Endometrial microvascular endothelial cells (primary cell): ENCODE results near the gene L3MBTL2. TPM values are rescaled to one million over a fixed set of nuclear protein-coding genes. Genes with fewer than 3 reads are reported as not detected.
"Not testable (repeated sequence)": the region's sequence is repeated elsewhere in the genome, so short reads cannot be mapped to it uniquely, and the experiment has no call there.

Source experiments
- in situ Hi-C: cut with HindIII; loops from 2 replicates; pipeline ENCODE4 v1.10.0; 2017; ENCODE audit warnings: low sequenced_read_pairs, low pct_unique_long_range_greater_than_20kb; ENCODE audit errors: inconsistent ontology term
- total RNA-seq: library from RNA; depleted of rRNA; stranded (reverse); fragments of >200 nt; gene quantifications from one replicate; pipeline ENCODE4 v1.2.3, GENCODE V29; 2015; ENCODE audit errors: inconsistent ontology term

The L3MBTL2 gene
- total RNA-seq: 46.8 TPM

DNA sequence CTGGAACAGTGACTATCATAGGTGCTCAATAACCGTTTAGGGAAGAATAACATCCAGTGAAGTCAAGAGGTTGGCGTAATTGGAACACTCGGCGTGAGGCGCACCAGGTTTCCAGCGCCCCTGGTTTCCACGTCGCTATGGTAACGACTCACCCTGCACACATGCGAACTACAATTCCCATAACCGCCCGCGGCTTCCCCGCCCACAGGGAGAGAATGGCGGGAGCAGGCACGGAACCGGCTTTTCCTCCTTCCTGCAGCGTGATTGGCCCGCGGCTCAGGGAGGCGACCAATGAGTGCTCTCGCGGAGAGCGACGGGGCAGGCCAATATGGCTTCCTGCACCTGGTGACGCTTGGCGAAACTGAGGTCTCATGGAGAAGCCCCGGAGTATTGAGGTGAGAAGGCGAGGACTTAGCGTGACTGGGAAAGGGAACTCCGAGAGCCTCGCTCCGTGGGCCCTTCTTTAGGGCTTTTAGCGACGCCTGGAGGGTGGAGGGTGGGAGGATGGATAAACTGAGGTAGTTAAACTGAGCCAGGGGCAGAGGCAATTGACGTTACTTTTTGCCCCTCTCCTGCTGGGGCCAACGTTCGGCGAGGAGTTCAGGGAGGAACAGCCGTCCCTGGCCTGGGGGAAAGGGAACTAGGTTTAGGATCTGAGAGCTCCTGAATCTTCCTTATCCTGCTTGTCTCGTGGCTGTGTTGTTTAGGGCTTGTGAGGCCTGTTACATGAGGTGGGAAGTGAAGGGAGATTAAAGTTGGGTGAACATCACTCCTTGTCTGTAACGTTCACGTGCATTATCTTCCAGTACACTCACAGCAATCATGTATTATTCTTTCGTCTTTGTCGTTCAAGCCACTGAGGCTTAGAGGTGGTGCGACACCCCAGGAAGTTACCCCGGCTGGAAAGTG lies at the start of gene L3MBTL2:
TSS of gene L3MBTL2 (plus strand) at position 321 of the 909 bp plus-strand sequence. CDS start at position 372, 51 bp downstream.
- in situ Hi-C loops: no loop called here

DNA sequence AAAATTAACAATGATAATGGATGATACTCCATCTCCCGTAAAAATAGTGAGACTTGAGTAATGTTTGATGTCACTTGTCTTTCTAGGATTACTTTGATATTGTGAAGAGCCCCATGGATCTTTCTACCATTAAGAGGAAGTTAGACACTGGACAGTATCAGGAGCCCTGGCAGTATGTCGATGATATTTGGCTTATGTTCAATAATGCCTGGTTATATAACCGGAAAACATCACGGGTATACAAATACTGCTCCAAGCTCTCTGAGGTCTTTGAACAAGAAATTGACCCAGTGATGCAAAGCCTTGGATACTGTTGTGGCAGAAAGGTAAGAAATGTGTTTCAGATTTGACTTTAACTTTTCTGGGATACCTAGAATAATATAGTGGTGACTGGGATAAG lies 48.0 kb upstream of the L3MBTL2 start:
- in situ Hi-C loops: loop anchor here (10.0 kb wide), 1 partner anchor 192 kb away; no protein-coding TSS in a partner anchor

DNA sequence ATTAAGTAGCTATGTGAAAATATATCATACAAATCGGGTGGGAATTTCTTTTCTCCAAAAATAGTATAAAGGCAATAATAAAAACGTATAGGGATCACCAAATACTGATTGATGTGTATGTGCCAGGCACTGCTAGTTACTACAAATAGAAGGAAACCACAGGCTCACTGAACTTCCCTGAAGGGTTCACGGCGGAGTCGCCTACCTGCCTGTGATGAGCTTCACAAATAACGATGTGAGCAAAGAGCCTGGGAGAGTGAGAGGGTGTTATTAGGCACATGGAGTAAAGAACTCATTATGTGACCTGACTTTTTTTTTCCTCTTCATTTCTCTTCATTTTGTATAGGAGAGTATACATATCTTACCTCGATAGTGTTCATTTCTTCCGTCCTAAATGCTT lies 36.0 kb upstream of the L3MBTL2 start:
- in situ Hi-C loops: no loop called here

DNA sequence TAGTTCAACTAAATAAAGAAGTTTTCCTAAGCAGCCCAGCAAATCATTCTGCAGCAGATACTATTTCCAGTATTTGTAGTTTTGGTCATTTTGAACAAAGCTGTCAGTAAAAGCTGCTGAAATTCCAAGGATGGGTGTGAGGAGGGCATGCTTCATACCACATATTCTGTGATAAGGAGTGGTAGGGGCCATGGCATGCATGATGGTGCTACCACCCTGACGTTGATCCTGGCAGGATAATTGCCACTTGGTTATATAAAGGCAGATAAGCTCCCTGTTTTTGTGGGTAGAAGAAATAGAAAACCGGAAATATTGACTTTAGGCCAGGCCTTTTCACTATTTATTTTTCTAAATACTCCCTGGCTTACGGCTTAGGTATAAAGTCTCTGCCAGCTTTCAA lies 33.1 kb upstream of the L3MBTL2 start:
- in situ Hi-C loops: no loop called here

DNA sequence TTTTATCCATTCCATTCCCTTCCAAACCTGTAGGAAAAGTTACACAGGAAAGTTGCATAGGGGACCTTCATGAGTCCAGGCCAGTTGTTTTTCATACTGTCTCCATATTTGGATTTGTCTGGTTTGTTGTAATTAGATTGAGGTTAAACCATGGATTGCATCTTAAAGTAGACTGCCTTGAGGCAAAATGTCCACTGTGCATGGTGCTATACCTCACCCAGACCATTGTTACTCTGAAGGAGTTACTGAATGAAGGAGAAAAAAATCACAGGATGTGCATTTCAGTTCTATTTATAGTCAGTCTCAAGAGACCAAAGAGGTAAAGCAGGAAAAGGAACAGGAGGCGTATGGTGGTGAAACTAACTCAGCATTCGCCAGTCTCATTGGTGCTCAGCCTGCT lies 29.6 kb upstream of the L3MBTL2 start:
- in situ Hi-C loops: no loop called here

DNA sequence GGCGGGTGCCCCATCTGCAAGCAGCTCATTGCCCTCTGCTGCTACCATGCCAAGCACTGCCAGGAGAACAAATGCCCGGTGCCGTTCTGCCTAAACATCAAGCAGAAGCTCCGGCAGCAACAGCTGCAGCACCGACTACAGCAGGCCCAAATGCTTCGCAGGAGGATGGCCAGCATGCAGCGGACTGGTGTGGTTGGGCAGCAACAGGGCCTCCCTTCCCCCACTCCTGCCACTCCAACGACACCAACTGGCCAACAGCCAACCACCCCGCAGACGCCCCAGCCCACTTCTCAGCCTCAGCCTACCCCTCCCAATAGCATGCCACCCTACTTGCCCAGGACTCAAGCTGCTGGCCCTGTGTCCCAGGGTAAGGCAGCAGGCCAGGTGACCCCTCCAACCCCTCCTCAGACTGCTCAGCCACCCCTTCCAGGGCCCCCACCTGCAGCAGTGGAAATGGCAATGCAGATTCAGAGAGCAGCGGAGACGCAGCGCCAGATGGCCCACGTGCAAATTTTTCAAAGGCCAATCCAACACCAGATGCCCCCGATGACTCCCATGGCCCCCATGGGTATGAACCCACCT lies 28.0 kb upstream of the L3MBTL2 start:
- in situ Hi-C loops: no loop called here

DNA sequence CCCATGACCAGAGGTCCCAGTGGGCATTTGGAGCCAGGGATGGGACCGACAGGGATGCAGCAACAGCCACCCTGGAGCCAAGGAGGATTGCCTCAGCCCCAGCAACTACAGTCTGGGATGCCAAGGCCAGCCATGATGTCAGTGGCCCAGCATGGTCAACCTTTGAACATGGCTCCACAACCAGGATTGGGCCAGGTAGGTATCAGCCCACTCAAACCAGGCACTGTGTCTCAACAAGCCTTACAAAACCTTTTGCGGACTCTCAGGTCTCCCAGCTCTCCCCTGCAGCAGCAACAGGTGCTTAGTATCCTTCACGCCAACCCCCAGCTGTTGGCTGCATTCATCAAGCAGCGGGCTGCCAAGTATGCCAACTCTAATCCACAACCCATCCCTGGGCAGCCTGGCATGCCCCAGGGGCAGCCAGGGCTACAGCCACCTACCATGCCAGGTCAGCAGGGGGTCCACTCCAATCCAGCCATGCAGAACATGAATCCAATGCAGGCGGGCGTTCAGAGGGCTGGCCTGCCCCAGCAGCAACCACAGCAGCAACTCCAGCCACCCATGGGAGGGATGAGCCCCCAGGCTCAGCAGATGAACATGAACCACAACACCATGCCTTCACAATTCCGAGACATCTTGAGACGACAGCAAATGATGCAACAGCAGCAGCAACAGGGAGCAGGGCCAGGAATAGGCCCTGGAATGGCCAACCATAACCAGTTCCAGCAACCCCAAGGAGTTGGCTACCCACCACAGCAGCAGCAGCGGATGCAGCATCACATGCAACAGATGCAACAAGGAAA lies 27.3 kb upstream of the L3MBTL2 start:
- in situ Hi-C loops: no loop called here

DNA sequence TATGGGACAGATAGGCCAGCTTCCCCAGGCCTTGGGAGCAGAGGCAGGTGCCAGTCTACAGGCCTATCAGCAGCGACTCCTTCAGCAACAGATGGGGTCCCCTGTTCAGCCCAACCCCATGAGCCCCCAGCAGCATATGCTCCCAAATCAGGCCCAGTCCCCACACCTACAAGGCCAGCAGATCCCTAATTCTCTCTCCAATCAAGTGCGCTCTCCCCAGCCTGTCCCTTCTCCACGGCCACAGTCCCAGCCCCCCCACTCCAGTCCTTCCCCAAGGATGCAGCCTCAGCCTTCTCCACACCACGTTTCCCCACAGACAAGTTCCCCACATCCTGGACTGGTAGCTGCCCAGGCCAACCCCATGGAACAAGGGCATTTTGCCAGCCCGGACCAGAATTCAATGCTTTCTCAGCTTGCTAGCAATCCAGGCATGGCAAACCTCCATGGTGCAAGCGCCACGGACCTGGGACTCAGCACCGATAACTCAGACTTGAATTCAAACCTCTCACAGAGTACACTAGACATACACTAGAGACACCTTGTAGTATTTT lies 26.6 kb upstream of the L3MBTL2 start:
- in situ Hi-C loops: no loop called here

DNA sequence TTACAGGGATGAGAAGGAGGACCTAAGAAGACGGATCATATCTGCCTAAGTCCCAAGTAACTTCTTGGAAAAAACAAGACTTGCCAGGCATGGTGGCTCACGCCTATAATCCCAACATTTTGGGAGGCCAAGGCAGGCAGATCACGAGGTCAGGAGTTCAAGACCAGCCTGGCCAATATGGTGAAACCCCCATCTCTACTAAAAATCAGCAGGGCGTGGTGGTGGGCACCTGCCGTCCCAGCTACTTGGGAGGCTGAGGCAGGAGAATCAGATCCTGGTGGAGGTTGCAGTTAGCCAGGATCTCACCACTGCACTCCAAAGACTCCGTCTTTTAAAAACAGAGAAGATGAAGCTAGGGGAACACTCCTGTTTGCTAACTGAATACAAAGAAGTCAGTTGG lies 24.8 kb upstream of the L3MBTL2 start:
- in situ Hi-C loops: not testable (repeated sequence)

- in situ Hi-C loops: no loop called here
These were observed 24.2 kb upstream of the L3MBTL2 start for GRCh38 chr22:41180926-41181325.

DNA sequence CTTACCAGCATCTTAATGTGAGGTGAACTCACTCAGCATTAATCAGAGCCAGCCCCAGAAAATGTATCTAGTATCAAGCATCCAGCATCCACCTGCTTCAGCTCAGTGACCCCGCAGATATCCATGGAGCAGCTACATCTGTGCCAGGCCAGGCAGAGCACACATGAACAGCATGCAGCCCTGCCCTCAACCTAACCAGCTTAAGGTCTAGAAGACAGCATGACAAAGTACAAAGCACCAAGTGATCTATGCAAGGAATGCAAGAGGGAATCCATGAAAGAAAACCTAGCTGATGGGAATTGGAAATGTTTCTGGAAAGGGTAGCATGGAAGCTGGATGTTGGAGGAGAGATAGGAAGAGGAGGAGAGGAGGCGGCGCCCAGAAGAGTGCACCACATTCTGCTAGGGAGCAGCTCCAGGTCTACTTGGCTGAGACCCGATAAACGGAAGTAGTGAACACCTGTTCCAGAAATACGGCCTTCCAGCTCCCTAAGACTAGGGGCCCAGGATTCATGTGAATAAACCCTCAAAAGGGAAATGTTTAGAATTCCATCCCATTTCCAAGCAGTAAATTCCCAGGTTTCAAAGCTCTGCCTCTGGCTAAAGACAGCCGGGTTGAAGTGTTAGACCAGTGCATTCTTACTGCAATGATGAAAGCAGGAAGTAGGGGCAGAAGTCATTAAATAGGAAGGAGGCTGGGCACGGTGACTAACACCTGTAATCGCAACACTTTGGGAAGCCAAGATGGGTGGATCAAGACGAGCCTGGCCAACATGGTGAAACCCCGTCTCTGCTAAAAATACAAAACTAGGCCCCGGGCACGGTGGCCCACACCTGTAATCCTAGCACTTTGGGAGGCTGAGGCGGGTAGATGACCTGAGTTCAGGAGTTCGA lies 23.5 kb upstream of the L3MBTL2 start:
- in situ Hi-C loops: no loop called here

DNA sequence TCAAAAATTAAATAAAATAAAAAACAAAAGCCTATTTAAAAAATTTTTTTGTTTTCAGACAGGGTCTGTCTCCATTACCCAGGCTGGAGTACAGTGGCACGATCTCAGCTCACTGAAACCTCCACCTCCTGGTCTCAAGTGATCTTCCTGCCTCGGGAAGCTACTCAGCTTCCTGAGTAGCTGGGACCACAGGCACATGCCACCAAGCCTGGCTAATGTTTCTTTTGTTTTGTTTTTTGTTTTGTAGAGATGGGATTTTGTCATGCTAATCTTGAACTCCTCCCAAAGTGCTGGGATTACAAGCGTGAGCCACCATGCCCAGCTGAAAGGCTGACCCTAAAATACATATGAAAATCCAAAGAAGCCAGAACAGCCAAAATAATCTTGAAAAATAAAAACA lies 20.4 kb upstream of the L3MBTL2 start:
- in situ Hi-C loops: no loop called here

GRCh38 chr22:41191467-41191866 lies 13.6 kb upstream of the L3MBTL2 start:
- in situ Hi-C loops: no loop called here

- in situ Hi-C loops: no loop called here
These were observed 11.3 kb upstream of the L3MBTL2 start for GRCh38 chr22:41193829-41194228.

GRCh38 chr22:41197038-41197972 lies 7.8 kb upstream of the L3MBTL2 start:
- in situ Hi-C loops: no loop called here

- in situ Hi-C loops: no loop called here
These were observed 7.0 kb upstream of the L3MBTL2 start for GRCh38 chr22:41198027-41198580.

- in situ Hi-C loops: no loop called here
These were observed 4.0 kb upstream of the L3MBTL2 start for GRCh38 chr22:41201141-41201540.
